DMS114 treated with DMSO at 0.1 percent for 48 hours (cell line): Measurements from ENCODE around the gene SMAD5.
A peak's percentile ranks its signal among the peaks of the same experiment; 100 is the strongest.

Source experiments
- DNase-seq: peaks from one replicate; lab custom pipeline; 2025; ENCODE audit not compliant: unreplicated experiment; lab: John Stamatoyannopoulos, UW

The SMAD5 gene

DNA sequence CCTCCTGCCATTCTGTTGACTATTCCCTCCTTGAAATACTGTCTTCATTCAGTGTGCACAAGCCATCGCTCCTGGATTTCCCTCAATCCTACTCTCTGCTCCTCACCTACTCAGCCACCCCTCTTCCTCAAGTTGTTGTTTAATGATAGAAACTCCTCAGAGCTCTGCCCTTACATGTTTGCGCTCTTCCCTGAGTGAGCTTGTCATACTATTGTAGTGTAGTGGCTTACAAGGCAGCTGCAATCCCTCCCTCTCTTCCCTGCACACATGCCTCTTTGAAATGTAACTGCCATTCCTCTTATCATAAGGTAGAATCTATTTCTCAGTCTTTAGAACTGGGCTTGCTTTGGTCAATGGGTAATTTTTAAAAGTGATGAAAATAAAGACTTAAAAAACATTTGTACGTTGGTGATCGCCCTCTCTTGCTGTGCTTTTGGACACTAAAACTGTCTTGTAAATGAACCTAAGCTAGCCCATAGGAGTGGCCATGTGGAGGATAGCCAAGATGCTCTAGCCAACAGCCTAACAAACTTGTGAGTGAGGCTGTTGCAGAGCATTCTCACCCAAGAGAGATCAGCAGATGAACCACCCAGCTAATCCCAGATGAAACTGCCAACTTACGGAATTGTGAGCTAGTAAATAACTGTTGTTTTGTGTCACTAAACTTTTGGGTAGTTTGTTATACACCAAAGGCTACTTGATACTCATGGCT is 18.1 kb upstream of the SMAD5 start:
- DNase-seq = no peak

DNA sequence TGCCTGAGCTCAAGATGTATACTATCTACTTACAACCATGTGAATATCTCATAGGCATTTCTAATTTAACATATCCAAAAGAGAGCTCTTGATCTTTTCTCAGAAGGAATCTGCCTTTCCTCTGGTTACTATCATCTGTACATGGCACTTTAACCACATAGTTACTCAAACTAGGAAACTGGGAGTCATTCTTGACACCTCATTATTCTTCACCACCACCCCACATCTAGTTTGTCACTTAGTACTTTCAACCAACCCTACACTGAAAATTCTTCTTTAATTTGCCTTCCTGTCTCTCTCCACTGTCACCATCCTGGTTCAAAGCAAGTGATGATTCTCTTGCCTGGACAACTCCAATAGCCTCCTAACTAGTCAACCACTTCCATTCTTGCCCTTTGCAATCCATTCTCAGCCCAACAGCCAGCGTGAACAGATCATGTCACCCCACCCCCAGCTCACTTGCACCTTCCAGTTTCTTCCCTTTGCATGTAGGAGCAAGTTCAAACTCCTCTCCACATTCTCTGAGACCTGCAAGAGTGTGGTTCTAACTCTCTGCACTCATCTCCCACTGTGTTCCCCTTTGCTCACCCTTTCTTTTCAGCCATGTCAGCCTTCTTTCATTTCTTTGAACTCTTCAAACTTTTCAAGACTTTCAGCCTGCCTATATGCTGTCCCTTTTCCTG is 17.3 kb upstream of the SMAD5 start:
- DNase-seq = no peak

DNA sequence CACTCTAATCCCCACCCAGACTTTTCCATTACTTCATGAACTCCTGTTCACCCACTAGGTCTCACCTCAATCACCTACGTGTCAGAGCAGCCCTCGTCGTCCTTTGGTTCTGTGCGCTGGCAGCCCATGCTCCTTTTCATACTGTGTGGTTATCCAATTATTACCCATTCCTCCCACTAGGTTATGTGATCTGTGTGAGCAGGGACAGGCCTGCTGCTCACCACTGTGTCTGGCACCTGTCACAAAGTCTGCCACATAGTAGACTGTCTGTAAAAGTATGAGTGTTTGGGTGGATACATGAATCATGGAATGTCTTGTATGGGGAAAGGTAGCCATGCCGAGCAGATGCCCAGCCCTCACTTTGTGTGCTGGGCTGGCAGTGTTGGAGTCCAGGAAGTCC is 12.1 kb upstream of the SMAD5 start:
- DNase-seq = no peak

DNA sequence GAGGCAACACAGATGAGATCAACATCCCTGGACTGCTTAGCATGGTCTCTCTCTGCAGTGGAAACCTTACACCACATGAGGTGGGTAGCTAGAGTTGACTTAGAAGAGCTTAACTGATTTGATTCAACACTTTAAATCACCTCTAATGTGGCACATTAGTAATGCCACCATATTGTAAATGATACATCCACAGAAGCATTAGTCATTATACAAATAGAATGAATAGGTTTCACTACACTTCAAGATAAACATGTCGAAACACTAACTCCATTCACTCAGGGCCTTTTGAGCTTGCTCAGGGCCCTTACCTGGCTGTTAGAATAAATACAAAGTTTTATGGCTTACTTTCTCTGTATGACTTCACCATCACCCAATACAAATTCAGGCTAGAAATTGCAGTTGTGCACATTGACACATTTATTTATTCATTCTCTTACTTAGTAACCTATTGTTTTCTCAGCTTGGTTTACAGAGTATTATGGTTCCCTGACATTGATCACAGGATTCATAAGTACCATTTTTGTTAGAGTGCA is 9.3 kb upstream of the SMAD5 start:
- DNase-seq = no peak

DNA sequence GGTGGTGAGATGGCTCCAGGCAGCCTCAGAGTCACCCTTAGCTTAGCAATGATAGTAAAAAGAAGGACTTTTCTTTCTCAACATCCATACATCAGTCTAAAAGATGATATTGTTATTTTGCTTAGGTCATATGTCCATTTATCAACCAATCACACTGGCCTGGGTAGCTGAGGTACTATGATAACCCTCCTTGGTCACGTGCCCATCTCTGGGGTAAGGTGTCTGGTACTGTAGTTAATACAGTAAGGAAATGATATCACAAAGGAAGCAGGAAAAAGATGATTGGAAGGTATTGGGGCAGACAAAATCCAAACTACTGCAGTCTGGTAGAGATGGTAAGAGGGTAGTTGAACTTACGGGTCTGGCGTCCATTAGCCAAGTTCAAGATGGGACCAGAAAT is 5.1 kb upstream of the SMAD5 start:
- no peak for DNase-seq

DNA sequence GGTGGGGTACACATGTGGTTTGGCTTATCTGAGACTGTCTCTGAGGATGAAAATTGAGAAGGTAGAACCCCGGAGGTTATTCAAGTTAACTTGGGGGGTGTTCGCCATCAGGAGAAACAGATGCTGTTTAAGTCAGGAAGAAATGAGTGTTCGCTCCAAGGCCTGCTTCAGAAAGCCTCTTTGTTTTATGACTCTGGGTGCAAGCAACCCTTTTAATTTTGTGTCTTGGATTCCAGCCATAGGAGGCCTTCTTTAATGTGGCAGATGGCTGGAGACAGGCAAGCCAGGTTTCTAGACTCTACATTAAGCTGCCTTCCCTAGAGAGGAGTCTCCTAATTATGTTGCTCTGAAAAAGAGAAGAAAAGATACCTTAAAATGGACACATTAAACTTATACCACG is 4.2 kb upstream of the SMAD5 start:
- DNase-seq = no peak

DNA sequence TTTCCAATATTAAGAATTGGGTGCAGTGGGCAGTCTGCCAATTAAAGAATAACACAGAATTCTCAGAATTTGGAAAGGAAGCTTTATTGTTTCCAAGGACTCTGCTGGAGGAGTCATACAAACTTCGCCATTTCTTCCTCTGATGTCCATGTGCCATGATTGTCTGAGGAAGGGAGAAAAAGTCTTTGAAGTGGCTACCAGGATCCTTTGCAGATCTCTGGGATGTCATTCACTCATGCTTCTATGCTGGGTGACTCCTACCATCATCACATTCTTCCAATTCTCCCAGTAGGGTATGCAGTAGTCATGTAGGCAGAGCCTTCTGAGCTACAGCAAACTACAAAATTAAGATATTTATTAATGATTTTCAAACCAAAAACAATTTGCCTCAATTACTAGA is 3.2 kb upstream of the SMAD5 start:
- no peak for DNase-seq

DNA sequence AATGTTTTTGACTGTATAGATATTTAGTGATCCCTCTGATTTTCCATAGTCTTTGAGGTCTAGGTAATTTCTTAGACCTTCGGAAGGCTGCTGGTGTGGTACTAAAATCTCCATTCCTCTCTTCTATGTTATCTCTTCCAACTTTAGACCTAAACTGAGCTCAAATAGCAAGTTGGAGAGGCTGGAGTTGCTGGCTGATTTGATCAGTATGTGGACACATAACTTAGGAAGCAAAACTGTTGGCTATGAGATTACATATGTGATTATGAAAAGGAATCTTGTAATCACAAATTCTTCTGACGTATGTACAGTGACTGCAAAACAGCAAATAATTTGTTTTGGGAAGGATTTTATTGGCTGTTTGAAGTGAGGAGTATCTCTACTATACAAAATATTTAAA is 2.1 kb upstream of the SMAD5 start:
- DNase-seq = no peak

DNA sequence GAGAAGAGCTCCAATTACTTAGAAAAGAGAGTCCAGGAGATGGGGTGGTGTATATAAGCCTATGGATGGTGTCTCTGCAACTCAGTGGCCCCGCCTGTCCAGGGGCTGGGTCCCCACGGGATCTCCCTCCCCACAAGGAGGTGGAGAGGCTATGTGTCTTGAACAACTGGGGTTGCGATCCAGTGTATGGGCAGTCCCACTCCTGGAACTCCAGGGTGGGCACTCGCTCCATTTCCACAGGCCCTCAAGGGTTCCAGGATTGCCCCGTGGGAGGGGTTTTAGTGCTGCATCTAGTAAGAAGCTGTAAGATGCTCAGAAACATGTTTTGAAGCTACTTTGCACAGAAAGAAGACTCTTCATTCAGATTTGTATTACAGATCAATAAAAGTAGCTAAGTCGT is 558 bp upstream of the SMAD5 start:
- peak; percentile 61 for DNase-seq

DNA sequence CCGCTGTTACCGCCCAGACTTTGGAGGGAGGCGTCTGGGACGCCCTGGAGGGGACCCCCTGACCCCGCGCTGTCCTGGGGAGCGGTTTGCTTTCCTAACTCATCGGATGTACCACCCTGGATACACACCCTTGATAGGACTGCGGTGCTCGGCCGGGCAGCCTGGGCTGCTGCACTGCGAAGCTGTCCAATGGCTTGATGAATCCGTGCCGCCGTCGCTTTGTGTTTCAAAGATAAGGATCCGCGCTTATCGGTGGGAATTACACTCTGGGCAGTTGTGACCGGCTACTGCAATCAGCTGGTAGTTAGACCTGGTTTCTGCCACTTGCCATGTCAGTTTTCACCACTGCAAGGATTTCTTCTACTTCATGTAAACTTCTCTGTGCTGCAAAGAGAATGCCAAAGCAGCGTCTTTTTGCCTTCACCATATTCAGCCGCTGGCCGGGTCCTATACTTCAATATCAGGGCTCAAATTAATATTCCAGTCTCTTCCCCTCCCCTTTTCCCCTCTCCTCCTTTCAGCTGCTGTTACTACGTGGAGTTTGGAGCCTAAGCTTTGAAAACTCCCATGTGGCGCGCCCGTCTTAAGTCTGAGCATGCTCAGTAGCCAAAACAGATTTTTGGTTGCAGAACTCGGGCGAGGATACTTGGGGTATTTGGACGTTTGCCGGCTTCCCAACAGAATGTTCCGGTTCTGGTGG is 727 bp downstream of the SMAD5 start:
- DNase-seq = peak; percentile 47

DNA sequence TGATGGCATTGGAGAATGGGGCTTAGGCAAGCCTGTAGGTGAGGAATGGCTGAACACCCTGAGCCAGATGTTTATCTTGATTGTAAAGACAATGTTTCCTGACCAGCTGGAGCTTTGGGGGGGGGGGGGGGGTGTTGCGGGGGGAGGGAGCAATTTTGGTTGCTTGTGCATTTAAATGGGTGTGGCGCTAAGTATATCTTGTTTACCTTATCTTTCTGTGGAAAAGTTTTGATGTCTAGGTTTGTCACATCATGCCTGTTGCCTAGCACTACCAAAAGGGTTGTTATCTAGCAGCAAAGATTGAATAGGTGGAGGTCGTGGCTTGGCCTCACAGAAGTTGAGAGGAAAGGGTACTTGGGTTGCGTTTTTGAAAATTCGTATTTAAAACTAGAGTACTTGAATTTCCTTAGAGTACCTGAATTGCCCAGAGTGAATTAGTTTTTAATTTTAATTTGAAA is 1.3 kb downstream of the SMAD5 start:
- DNase-seq = no peak

DNA sequence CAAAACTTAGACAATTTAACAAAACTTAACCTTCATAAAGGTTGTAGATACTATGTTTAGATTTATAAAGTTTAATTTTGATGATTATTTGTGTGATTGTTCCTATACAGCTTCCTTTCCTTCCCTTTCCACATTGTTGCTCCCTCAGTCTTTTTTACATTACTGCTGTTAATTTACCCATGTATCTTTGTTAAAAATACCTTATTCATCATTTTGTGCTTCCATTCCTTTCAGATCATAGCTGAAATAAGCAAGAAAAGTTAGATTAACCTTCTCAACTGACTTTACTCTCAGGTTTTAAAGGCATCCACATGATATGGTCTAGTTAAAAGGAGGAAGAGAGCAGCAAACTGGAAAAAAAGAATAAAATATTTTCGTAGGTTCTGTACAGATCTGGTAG is 2.0 kb downstream of the SMAD5 start:
- DNase-seq = no peak

DNA sequence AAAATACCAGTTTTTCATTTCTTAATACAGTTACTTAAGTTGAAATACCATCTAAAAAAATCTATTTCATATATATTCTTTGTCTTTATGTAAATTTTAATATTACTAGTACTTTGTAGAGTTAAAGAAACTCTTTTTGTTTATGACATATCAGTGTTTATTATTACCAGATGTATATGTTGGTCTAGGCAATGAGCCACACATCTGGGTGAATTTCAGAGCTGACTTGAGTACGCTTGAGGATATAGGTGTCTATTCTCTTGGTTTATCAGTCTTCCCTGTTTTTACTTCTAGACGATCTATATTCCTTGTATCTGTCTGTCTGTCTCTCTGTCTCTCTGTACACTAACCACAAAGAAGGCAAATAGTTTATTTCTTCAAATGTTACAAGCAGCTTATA is 2.9 kb downstream of the SMAD5 start:
- DNase-seq = no peak

DNA sequence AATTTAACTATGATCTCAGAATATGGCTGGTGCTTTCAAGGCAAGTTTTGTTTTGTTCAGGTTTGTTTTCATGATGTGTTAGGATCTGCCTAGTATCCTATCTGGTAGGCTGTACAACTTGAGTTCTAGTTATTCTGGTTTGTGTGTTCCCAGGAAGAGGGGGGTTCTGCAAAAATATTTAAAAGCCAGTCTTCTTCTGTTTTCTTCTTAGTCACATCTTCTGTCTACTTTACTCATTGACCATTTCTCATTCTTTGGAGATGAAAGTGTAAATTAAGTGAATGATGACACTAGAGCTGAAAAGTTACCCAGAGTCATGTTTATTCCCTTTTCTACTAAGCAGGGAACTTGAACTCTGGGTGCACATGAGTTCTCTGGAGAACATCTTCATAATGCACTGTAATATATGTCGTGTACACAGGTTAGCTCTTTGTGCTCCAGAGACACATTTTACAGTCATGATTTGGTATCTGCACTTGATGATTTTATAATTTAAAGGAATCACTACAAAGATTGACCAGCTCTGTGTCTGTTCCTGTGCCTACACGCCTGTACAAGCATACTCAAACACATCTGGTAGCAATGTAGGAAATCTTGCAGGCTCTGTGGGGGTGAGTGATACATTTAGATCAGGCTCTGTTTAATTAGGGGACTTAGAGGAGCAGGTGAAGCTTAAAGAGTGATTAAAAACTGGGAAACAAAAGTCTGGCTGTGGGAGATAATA is 5.0 kb downstream of the SMAD5 start:
- no peak for DNase-seq

DNA sequence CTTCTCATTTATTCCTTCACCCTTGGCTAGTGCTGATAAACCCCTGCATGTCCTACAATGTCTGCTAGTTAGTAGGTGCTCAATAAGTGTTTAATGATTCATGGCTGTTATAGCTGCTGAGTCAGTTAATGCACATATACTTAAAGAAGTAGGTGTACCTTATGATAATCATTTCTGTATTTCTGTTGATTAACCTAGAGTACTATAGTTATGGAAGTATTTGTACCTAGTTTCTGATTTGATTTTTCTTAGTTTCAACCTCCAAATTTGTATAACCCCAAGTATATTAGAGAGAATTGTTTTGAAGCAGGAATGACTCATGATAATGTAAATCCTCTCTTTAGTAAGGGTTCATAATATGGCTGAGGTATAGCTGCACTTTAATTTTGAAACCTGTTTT is 8.9 kb downstream of the SMAD5 start:
- no peak for DNase-seq

DNA sequence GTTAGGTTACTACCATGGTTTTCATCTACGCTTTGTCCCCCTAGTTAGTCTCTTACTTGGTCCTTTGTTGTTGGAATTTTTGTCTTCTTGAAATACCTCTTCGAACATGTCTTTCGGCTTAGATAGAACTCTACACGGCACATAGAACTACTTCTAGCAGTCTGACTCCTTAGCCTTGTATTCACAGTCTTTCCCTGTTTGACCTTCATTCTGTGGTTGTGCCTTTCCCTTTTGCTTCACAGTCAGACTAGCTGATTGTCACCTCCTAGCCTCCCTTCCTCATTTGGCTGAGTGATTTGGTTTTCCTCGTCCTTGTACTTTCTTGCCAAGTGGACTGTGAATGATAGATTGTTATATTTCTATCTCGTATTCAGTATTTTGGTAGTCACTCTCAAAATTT is 10.7 kb downstream of the SMAD5 start:
- DNase-seq = no peak

DNA sequence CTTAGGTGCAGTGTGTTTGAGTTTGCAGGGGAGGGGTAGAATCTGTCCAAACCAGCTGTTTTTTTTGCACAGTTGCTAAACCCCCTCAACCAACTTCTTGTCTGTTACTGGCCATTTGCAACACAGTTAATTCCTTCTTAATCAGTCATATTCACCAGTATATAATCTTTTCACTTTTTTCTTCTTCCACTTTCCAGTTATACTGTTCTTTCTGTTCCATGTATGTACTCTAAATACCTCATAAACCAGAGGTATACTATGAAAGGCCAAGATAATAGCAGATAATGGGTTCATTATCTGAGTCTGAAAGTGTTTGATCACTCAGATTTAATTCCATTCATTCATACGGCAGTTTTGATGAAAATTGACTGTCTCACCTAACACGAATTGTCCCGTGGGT is 11.1 kb downstream of the SMAD5 start:
- DNase-seq = no peak

DNA sequence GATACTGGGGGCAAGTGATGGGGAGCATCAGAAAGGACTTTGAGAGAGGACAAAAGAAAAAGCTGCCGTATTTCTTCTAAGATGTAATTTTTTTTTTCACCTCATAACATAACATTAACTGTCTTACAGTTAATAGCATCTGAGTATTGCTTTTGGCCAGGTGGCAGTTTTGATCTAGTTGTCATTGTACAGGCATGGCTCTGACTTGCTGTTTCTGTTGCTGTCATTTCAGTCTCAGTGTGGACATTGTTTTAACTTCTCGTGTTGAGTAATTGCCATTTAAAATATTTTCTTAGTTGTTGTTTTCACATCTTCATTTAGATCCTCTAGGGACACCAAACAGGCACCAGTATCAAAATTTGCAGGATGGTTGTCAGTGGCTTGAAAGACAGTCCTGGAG is 12.4 kb downstream of the SMAD5 start:
- DNase-seq = no peak

DNA sequence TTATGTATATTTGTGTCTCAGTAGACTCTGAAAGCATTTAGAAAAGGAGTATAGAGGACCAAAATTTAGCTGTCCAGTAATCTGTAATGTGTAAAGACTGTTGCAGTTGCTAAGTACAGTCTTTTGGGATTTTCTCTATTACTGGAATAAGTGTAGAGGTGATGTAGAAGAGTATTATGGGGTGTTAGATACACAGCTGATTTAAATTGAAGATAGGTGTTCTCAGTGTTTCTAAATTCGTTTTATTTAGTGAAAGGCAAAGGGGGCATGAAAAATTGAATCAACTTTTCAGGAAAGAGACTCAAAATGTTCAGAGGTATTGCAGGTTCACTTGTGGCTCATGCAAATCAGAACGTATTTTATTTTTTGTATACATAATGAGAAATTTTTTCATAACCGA is 13.6 kb downstream of the SMAD5 start:
- no peak for DNase-seq

DNA sequence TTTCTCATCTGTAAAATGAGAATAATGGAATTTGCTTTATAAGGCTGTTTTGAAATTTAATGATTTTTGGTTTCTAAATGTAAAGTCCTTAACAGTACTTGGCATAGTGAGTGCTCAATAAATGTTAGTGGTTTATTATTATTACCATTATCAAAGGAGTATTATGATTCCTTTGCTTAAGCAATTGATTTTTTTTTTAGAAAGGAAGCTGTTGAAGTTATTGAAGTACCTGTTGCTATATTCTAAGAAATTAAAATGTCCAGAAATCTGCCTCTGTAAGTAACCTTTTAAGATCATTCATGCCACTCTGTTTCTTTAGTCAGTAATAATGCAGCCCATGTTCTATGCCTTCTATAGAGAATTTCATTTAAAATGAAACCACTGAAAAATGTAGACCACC is 15.0 kb downstream of the SMAD5 start:
- no peak for DNase-seq

DNA sequence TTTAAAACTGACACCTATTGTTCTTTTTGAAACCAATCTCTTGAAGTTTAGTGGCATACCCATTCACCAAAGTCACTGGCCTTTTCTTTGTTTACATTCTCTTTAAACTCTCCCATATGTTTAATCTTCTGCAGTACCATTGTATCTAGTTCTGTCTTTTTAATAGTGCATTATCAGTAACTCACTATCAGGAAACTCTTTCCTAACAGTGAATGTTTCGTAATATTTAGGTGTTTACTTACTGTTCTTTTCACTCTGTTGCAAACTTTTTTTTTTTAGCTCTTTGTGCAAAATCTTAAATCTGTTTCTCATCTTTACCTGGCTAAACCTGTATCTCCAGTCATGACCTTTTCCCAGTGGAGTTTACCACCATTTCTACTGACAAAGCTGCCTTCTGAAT is 17.2 kb downstream of the SMAD5 start:
- no peak for DNase-seq
